Activated CD8-positive, alpha-beta memory T cell treated with anti-CD3 and anti-CD28 coated beads for 24 hours (primary cell): ENCODE measurements around the gene TJP2.
"Not testable (repeated sequence)": the region's sequence is repeated elsewhere in the genome, so short reads cannot be mapped to it uniquely, and the experiment has no call there.

ENCODE experiments used
- DNase-seq: peaks from one replicate; pipeline ENCODE4 v3.0.0-alpha.2; 2020

TJP2 gene

DNA sequence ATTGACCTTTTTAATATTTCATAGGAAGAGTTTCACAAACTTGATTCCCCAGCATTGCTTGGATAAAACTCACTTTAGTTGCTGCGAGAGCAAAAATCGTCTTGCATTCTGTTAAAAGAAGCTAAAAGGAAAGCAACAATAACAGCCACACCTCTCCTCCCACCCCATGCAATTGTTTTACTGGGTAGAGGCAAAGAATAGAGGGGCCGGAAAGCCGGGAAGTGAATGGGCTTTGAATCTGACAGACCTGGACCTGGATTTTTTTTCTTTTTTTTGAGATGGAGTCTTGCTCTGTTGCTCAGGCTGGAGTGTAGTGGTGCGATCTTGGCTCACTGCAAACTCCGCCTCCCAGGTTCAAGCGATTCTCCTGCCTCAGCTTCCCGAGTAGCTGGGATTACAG is 9.5 kb upstream of the TJP2 start:
- DNase-seq: not testable (repeated sequence)

DNA sequence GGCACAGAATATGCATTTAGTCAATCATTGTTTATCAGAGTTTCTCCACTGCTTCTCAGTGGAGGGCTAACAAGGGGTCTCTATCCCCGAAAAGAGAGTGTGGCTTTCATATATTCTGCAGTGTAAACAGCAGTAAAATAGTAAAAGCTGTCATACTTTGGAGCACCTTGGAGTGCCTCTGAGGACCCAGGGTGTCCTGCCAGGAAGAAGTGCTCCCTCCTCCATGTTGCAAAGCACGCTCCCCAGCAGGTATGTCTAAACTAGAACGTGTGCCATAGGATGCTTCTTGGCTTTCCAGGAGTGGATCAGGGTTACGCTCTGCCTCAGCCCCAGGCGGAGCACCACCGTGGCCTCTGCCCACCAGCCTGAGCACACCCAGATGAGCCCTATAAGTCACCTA is 8.5 kb upstream of the TJP2 start:
- DNase-seq: no peak

DNA sequence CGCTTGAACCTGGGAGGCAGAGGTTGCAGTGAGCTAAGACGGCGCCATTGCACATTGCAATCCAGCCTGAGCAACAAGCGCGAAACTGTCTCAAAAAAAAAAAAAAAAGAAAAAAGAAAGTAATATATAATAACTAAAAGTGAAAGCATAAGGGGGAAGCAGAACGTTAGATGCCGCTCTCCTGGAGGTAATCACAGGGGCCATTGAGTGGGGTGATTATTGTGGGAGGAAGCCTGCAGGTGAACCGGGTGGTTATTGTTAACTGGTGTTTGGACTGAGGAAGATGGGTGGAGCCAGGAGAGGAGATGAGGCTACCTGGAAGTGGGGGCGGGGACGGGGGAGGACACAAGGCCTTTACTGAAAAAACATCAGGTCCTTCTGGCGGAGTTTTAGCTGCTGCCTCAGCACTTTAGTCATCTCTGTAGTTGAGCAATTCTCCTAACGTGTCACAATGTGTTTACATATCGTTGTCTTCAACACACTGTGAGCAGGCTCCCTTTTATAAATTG is 5.3 kb upstream of the TJP2 start:
- peak; percentile 80 for DNase-seq

DNA sequence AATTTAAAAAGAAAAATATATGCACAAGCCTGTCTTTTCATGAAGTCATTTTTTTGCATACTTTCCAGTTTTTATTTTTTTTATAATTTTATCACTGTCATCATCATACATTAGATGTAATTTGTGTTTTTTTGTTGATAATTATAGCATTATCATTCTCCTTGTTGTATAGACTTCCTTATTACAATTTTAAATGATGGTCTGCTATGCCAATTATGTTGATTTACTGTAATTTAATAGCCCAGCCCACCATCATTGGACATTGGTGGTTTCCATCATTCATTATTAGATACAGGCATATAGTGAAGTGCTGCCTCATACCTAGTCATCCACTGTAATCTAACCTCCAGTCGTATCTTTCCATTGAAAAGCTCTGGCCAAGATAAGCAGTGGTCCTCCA is 3.8 kb upstream of the TJP2 start:
- DNase-seq: no peak

DNA sequence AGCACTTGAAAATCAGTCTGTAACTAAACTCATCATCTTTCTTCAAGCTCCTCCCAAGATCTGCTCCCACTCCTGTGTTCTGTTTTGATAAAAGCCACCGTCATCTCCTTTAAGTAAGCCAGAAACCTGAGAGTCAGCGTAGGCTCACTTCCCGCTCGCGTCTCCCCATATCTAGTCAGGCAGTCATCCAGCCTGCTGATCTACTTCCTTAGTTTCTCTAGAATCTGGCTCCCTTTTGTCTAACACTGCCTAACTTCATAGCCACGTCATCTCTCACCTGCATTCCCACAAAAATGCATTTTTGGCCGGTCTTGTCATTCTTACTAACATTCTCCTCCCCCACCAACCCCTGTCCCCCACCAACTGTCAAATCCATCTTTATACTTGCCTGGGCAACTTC is 3.0 kb upstream of the TJP2 start:
- no peak for DNase-seq

DNA sequence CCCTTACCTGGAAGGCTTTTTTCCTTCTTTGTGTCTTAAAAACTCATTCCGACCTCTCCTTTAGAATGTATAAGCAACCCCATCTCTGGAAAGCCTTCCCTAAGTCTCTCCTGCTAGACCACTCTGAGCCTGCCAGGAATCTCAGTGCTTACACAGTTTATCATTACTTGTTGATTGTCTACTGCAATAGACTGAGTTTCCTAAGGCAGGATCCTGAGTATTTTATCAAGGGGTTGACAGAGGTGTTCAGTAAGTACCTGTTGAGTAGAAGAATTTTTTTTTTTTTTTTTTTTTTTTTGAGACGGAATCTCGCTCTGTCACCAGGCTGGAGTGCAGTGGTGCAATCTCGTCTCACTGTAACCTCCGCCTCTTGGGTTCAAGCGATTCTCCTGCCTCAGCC is 2.6 kb upstream of the TJP2 start:
- DNase-seq: no peak

DNA sequence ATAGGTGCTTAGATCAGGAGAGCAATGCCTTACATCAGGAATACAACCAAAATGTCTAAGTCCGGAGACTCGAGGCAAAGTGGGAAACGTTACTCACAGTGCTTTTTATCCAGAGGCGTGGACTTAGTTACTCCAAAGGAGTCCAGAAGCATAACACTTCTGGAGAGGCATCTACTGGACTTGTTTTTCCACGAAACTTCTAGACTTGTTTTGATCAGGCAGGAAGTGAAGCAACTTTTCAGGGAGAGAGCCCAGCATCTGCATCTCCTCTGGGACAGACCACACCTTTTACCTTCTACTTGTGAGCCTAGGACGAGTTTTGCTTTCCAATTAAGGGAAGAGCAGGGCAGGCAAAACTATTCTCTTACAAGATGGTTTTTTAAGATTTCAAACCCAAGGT is 1.2 kb upstream of the TJP2 start:
- DNase-seq: no peak

DNA sequence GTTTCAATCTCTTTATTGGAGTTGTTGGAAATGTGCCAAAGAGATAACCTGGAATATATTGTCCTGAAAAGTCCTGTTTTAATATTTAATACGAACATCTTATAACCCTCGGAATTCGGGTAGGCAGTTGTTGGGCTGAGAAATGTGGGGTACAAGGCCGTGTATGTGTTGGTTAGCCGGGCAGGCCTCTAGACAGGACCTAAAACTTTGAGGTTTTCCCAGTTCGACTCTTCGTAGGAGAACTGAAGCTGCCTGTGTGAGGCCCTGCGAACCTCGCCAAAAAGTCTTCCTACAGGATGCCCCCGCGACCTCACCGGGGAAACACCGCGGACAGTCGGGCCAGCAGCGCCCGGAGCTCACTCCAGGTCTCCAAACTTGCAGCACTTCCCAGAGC is 583 bp upstream of the TJP2 start:
- no peak for DNase-seq

DNA sequence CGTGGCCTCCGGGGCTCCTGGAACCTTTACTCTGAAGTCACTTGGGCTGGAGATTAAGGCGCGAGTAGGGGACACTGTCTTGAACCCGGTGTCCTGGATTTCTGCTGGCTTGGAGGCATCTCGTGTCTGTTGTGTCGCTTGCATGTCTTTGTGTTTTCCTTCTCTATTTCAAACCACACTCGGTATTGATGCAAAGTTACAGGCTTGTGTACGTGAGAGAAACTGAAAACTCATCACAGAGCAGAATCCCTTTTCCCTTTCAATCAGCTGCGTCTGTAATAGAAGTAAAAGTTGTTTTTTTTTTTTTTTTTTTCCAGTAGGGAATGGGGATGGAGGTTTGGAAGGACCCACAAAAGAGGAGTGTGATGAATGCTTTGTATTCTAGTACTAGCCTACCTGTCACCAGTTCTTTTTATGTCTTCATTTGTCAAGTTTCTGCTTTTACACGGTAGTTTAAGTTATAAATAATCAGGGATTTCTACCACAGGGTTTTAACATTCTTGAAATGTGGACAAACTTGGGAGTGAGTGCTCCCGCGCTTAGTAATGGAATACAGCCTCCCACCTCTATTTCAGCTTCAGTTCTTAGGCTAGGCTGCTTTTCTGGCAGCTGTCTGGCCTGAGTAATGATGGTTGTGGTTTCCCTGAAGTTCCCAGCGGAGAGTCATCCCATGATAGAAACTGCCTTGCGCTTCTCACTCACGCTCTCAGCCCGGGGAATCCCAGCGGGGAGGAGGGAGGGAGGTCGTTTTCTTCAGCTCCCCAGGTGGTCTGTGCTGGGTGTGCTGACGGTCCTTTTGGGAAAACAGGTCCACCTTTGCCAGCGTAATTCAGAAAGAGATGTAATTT is 763 bp downstream of the TJP2 start:
- peak; percentile 68 for DNase-seq

DNA sequence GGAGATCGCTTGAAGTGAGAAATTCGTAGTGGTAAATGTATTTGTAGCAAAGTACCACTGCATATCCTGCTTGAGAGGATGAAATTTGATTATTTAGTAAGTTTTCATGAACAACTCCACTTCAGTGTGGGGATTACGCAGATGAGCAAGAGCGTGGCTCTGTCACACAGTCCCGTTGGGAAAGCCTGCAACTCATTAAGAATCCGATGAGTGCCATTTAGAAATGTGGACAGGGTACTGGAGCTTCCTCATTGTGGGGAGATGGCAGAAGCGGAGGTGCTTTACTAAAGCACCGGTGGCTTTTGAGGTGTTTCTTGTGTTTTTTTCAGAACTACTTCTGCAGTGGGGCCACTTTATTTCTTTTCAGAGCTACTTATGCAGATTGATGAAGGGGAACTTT is 1.4 kb downstream of the TJP2 start:
- DNase-seq: no peak

DNA sequence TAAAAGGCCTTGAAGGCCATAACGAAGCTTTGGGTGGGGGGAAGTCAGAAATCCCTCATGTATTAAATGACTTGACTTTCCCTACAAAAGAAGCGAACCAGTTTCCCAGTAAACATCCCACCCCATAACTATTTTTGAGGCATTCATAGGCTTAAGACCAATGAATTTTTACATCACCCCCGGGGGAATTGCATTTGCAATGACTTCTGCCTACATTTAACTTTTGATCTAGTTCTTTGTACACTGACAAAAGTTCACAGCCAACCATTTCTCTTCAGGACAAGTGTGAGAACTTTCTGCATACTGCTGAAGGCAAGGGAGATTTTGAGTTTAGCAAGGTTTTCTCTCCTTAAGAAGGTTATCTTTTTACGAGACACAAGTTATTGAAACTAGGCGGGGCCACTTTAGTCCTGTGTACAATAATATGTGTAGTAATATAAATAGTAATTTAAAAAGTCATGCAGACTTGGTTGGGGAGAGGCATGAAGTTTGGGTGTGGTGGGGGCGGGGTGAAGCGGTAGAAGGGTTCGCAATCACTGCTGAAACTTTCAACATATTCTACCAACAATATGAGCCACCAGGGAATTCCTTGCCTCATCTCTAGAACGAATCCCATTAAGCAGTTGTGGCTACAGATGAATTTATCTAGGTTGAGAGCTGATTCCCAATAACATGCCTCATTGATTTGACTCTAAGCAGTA is 2.5 kb downstream of the TJP2 start:
- no peak for DNase-seq

DNA sequence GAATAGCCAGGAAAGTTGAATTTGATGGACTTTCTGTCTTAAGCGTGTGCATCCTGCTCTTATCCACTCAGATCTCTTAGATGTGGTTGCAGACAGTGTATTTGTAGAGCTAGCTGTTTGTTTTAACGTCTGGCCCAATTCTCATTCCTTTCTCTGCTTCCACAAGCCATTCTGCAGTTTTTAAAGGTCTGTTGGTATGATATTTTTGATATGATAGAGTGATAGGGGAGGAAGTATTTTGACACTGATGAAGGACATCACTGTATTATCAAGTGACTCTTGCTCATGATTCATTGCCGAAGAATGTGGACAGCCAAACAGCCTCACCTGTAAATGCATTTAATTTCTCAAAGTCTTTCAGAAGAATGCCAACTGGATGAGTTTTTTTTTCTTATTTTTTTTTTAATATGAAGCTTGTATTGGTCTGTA is 4.5 kb downstream of the TJP2 start:
- no peak for DNase-seq

DNA sequence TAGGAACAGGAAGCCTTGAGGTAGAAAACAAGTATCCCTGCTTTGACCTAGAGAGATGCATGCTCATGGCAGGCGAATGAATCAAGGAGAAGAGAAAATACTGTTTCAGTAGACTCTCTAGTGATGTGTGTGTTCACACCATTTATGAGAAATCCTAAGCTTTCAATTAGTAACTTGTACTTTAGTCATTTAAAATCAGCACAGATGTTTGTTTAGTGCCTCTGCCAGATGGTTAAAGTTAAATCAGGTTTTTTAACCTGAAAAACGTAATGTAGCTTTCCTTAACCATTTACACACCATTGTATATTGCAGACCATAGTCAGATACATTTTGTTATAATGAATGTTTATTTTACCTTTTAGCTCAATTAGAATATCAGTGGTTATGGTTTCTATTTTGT is 5.0 kb downstream of the TJP2 start:
- no peak for DNase-seq

DNA sequence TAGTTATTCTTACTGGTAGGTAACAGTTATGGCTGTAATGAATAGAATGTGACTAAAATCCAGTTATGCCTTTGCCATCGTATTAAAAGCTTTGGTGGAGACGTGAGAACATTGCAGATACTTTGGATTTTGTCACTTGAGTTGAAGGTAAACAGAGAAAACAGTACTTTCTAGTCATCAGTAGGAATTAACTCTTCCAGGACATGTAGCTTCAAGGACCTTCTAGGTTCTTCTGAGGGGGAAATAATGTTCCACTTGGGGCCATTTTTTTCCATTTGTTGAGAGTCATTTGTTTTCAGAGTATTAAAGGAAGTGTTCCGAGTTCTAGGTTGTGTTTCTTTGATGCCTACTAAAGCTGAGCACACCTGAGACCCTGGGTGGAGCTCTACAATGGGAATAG is 6.1 kb downstream of the TJP2 start:
- no peak for DNase-seq

DNA sequence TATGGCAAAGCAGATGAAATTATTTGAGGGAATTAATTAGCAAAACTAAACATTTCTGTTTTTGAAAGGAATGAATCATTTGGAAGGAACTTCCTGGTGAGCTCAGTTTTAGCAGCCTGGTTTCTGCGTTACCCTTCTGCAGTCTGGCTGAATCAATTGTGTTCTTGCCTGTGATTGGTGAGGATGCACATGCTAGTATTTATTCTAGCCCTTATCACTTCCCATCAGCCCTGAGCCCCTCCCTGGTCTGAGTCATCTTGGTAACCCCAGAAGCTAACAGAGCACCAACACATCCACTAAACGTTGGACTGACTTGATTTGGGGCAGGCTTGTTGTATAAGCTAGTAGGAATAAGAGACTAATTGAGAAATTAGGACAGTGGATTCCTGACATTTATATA is 6.6 kb downstream of the TJP2 start:
- DNase-seq: no peak

DNA sequence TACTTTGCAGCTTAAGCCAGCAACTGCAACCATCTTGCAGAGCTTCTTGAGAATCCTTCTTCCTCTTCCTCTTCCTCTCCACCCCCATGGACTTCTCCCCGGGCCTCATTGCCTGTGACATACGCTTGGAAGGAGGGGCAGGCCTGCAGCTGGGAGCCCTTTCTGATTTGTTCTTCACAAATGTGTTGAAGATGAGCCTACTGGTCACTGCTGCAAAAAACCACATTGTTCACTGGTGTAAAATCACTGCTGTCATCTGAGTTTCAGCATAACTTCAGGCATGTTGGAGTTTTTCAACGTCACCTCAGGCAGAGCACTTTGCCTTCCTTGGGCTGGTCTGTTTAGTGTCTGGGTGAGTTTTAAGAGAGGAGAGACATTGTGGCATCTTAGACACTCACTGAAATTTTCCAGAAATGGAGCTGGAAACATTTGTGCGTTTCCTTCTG is 7.9 kb downstream of the TJP2 start:
- DNase-seq: no peak

DNA sequence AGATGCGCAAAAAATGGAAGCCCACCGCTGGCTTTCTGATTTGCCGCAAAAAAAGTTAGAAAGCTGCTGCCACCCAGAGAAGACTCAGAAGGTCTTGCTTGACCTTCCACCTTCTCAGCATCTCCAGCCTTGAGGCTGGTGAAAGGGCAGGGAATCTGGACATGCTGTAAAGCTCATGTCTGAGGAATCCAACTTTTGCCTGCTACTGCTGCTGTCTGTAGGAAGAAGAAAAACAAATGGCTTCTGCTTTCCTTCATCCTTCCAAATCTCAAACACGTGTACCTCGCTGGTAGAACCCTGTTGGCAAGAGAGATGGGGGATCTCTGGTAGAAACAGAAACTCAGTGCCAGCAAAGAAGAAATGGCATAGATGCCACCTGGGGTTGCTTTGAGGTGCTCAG is 10.2 kb downstream of the TJP2 start:
- DNase-seq: no peak

DNA sequence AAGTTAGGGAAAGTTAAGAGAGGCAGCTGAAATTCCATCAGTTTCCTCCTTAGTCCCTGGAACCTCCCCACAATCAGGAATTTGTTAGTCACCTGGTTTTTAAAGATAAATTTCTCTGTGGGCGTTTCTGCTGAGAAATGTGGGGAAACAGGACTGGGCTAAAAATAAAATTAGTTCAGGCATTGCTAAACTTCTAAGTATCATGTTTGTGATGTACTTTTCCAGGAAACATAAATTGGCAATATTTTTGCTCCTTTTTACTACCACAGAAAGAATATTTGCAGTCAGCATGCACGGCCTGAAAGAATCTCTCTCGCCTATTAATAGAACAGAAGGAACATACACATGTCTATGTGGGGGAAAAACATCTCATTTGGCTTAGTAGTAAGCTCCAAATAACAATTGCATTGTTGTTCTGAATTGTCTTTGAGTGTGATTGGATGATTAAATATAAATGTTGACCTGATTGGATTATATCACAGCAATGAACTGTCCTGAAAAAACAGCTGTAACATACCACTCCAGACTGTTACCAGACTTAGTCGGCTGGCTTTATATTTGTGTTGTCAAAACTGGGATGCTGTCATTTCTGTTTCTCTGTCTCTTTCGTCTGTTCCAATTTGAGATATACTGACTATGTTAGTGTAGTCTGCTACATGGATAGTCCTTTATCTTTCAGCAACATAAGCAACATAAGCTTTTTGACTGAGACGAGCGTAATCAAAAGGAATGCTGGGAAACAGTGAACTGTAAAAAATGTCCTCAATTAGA is 12.9 kb downstream of the TJP2 start:
- DNase-seq: no peak

DNA sequence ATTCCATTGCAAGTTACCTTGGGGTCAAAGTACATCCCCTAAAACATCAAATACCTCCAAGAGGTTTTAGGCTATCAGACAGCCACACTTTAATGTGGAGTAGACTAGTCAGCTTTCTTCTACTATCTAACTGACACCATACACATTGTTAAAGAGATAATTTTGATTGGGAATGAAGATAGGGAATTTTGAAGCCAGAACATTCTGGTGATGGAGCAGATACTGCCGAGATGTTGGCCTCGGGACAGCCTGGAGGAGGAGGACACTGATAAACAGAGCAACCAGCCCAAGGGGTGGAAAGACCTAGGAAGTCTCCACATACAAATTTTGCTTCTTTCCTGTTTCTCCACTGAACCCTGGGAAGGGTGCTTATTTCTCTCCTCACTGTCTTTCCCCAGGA is 14.9 kb downstream of the TJP2 start:
- no peak for DNase-seq

DNA sequence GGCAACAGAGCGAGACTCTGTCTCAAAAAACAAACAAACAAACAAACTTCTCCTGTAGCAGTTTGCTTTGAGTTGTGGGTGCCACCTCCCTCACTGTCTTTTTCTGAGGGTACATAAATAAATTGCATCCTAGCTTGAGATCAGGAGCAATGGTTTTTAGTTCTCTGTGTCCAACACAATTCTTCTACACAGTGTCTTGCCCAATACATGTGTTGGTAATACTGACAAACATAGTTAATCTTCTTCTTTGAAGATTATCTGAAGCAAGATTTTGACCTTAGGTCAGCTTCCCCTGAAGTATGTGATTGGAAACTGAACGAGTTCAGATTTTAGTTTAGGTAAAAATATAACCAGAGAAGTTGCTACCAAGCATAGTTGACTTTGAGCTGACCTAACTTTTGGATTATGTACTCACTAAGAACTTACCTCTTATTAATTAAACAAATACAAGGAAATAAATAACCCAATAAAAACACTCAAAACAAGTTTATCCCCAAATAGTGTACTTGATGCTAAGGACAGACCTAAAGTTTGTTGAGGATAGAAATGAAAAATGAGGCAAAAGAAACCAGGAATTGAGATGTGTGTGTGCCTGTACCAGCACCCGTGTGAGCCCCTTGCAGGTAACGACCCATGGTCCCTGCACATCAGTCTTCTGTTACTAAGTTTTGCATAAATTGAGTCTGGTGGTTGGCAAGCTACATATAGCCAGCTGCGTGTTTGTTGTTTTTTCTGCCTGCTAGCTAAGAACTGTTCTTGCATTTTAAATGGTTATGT is 16.2 kb downstream of the TJP2 start:
- DNase-seq: no peak

DNA sequence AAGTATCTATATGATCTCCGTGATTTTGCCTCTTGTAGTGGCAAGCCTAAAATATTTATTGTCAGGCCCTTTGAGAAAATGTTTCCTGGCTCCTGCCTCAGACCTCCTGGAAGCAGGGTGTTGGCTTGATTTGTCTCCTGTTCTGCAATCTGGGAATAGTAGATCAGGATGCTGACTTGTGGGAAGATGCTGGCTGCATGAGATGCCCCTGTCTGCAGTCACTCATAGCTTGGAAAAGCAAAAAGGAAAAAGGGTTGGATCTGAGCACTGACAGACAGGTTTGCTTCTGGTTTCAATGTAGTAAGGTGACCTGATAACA is 16.7 kb downstream of the TJP2 start:
- DNase-seq: no peak

DNA sequence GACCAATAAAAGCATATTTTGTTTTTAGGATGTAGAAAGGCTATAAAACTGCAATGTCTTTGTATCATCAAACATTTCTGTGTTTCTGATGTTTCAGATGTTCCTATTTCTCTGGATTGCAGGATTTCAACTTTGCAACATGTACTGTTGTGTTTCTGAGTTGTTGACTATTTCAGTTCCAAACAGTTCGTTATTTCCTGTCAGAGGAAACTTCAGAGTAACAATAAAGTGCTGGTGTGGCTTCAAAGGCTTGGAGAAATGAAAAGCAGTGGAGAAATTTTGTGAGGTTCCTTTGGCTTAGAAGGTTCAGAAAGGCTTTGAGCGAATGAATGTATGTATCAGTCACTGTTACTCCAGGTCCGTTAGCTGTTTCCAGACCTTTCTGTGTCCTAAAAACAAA is 17.2 kb downstream of the TJP2 start:
- DNase-seq: no peak

DNA sequence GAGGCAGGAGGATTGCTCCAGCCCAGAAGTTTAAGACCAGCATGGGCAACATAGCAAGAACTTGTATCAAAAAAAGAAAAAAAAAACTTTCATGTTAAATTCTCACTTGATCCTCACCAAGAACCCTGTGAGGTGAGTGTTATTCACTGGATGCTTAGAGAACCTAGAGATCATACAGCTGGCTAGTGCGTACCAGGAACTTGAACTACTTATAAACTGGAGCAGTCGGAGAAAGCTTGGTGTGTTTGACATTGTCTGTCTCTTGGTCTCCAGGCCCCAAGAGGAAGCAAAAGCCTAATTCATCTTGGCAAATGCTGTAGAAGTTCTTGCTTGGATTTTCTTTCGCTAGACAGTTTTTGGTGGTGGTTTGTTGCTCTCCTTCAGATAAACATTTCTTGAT is 18.1 kb downstream of the TJP2 start:
- DNase-seq: no peak
